GM21367 (cell line): ENCODE data around the gene CERCAM.
"Not testable (repeated sequence)": the region's sequence is repeated elsewhere in the genome, so short reads cannot be mapped to it uniquely, and the experiment has no call there.

ENCODE experiments used
- ATAC-seq: cut with Tn5 transposase; IDR thresholded peaks from one replicate; pipeline ENCODE4 v1.9.1; 2021; ENCODE audit not compliant: unreplicated experiment

Gene CERCAM

GRCh38 chr9:128392302-128393144 is 28.1 kb upstream of the CERCAM start:
- ATAC-seq, result no peak

- ATAC-seq, result no peak
Observed at GRCh38 chr9:128393145-128393775, 27.4 kb upstream of the CERCAM start.

- no peak for ATAC-seq
Observed at GRCh38 chr9:128393970-128394369, 26.7 kb upstream of the CERCAM start.

- ATAC-seq, result no peak
Observed at GRCh38 chr9:128394379-128395168, 26.1 kb upstream of the CERCAM start.

- ATAC-seq, result no peak
Observed at GRCh38 chr9:128396970-128397613, 23.6 kb upstream of the CERCAM start.

GRCh38 chr9:128397831-128398230 is 22.8 kb upstream of the CERCAM start:
- no peak for ATAC-seq

- no peak for ATAC-seq
Observed at GRCh38 chr9:128399861-128400260, 20.8 kb upstream of the CERCAM start.

- ATAC-seq, result no peak
Observed at GRCh38 chr9:128404560-128404959, 16.1 kb upstream of the CERCAM start.

GRCh38 chr9:128405077-128405779 is 15.4 kb upstream of the CERCAM start:
- ATAC-seq, result no peak

GRCh38 chr9:128405780-128406171 is 14.9 kb upstream of the CERCAM start:
- no peak for ATAC-seq

- ATAC-seq, result no peak
Observed at GRCh38 chr9:128406848-128407391, 13.7 kb upstream of the CERCAM start.

- no peak for ATAC-seq
Observed at GRCh38 chr9:128408963-128409431, 11.7 kb upstream of the CERCAM start.

GRCh38 chr9:128409450-128409849 is 11.2 kb upstream of the CERCAM start:
- no peak for ATAC-seq

GRCh38 chr9:128409978-128410377 is 10.7 kb upstream of the CERCAM start:
- ATAC-seq, result no peak

- ATAC-seq, result no peak
Observed at GRCh38 chr9:128411364-128412119, 9.1 kb upstream of the CERCAM start.

GRCh38 chr9:128412120-128412790 is 8.4 kb upstream of the CERCAM start:
- no peak for ATAC-seq

- ATAC-seq, result not testable (repeated sequence)
Observed at GRCh38 chr9:128413728-128414127, 6.9 kb upstream of the CERCAM start.

- ATAC-seq, result no peak
Observed at GRCh38 chr9:128414461-128414860, 6.2 kb upstream of the CERCAM start.

GRCh38 chr9:128415281-128415680 is 5.4 kb upstream of the CERCAM start:
- ATAC-seq, result no peak
